GM13976 (cell line): ENCODE results near the gene KCNAB1.

Source experiments
- DNase-seq: peaks from one replicate; pipeline ENCODE4 v3.0.0; 2012; ENCODE audit warnings: low spot score
- in situ Hi-C: fragments of 300-500 bp; cut with MboI; formaldehyde crosslinking; loops from one replicate; pipeline ENCODE4 v1.12.0; 2022; ENCODE audit warnings: low sequenced_read_pairs, mixed read lengths, inconsistent platforms; ENCODE audit not compliant: unreplicated experiment
- TF ChIP-seq, protein P1 (sequence below): IDR thresholded peaks from 2 replicates; pipeline ENCODE4 v1.5.1; 2012; ENCODE audit warnings: borderline replicate concordance, mild to moderate bottlenecking; ENCODE audit not compliant: insufficient read depth; ENCODE audit errors: extremely low read depth, missing control alignments, control extremely low read depth

Gene KCNAB1

DNA sequence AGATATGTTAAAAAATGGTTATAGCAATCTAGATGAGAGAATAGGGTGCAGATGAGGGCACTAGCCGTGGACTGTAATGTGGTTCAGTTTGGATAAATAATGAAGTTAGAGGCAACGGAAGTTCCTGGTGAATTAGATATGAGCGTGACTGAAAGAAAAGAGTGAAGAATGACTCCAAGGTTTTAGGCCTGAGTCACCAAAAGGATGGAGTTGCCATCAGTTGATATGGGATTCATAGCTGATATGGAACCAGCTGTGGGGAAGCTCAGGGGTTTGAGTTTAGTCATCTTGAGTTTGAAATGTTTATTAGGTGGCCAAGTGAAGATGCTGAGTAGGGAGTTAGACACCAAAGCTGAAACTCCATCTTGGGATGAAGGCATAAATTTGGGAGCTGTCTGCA is 368.4 kb downstream of the KCNAB1 start:
- no peak for DNase-seq
- in situ Hi-C loops = no loop called here
- TF ChIP-seq, protein P1, sequence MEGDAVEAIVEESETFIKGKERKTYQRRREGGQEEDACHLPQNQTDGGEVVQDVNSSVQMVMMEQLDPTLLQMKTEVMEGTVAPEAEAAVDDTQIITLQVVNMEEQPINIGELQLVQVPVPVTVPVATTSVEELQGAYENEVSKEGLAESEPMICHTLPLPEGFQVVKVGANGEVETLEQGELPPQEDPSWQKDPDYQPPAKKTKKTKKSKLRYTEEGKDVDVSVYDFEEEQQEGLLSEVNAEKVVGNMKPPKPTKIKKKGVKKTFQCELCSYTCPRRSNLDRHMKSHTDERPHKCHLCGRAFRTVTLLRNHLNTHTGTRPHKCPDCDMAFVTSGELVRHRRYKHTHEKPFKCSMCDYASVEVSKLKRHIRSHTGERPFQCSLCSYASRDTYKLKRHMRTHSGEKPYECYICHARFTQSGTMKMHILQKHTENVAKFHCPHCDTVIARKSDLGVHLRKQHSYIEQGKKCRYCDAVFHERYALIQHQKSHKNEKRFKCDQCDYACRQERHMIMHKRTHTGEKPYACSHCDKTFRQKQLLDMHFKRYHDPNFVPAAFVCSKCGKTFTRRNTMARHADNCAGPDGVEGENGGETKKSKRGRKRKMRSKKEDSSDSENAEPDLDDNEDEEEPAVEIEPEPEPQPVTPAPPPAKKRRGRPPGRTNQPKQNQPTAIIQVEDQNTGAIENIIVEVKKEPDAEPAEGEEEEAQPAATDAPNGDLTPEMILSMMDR = no peak

DNA sequence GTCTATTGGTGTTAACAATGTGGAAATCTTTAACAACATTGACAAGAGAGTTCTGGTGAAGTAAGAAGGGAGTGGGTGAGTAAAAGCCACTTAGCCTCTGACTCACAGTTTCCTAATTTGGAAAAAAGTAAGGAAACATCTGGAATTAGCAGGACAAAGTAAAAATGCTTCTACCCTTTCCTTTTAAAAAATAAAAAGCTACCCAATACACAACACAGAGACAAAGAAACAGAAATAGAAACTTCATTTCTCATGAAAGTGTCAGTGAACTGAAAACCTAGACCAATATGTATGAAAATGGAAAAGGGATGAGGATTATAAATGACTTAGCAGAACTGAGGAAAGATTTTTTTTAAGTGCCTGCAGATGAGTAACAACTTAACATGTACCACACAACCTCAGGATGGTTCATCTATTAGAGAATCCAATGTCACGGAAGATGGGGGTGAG is 369.1 kb downstream of the KCNAB1 start:
- no peak for DNase-seq
- in situ Hi-C loops = no loop called here
- TF ChIP-seq, protein P1 = no peak

DNA sequence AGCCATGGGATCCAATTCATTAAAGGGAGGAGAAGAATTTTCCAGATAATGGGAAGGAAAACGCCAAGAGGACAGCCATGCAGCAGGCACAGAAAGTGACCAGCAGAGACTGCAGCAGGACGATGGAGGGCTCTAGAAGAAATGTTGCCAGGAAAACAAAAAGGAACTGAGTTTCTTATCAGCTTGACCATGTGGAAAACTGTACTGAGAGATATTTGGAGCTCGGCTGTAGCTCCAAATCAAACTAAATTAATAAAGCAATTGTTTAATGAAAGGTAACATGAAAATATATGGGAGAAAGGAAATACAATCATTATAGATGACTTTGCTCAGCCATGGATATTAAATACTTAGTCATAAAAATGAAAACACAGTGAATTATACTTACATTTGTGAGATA is 370.8 kb downstream of the KCNAB1 start:
- DNase-seq = no peak
- TF ChIP-seq, protein P1 = no peak
- in situ Hi-C loops = no loop called here

GRCh38 chr3:156492801-156493261 is 372.5 kb downstream of the KCNAB1 start:
- TF ChIP-seq, protein P1 = no peak
- DNase-seq = no peak
- in situ Hi-C loops = no loop called here

DNA sequence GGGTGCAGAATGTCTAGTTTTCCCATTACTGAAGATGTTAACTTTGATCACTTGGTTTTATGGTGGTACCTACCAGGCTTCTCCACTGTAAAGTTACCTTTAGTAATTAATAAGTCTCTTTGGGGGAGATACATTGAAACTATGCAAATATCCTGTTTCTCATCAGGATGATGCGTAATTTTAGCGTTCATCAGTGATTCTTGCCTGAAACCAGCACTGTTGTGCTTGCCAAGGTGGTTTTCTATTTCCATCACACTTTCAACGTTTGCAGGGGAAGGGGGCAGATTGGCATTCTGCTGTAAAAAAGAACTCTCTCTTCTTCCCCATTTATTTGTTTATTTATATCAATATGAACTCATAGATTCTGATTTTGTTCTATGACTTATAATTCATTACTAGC is 373.5 kb downstream of the KCNAB1 start:
- DNase-seq = no peak
- TF ChIP-seq, protein P1 = no peak
- in situ Hi-C loops = no loop called here

GRCh38 chr3:156495816-156496215 is 375.4 kb downstream of the KCNAB1 start:
- DNase-seq = no peak
- TF ChIP-seq, protein P1 = no peak
- in situ Hi-C loops = no loop called here

DNA sequence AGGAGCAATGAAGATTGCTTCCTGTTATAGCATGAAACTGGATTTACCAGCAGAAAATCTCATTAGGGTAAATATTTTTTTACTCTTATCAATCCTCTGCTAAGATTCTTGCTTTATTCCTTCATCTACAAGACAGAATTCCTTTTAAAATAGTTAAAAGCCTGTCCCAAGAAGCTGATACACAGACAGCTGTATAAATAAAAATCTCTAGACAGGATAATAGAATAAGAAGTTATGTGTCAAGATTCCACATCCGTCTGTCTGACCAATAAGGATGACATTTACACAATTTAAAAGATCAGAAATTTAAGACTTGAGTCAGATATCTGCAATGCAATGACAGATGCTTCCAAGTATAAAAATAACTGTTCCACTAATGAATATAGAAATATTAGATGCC is 376.9 kb downstream of the KCNAB1 start:
- in situ Hi-C loops = no loop called here
- DNase-seq = no peak
- TF ChIP-seq, protein P1 = no peak
